ENCODE data around the gene WDTC1. TPM values are rescaled to one million over a fixed set of nuclear protein-coding genes. Genes with fewer than 3 reads are reported as not detected.

WDTC1 gene
- total RNA-seq, 1 experiment from 2014 or later, result 20.1 TPM

DNA sequence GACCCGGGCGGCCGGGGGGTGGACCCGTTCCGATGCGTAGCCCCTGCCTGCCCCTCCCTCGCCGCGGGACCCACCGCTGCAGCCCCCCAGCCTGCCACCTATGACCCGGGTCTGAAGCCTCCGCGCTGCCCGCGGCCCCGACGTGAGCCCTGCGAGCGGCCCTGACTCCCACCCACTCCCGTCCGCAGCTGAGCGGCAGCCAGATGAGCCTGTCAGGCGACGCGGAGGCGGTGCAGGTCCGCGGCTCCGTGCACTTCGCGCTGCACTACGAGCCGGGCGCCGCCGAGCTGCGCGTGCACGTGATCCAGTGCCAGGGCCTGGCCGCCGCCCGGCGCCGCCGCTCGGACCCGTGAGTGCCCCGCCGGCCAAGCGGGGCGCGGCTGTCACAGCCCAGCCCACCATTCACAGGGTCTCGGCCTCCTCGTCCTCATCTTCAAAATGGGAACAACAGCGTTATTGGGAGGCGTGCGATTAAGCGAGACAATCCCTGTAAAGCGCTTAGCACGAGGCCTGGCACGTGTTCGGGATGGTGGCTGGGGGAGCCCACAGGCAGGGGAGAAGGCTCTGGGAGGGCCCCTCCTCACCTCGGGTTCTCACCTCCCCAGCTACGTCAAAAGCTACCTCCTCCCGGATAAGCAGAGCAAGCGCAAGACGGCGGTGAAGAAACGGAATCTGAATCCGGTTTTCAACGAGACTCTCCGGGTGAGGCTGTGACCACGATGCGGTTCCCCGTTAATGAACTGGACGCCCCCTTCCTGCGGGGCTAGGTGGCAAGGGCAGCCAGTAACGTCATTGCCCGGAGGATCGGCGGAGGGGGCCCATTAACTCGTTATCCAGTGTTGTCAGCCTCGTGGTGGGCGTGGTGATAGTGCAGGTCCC lies 115.6 kb downstream of the WDTC1 start (continued):
- TF ChIP-seq, protein P1, sequence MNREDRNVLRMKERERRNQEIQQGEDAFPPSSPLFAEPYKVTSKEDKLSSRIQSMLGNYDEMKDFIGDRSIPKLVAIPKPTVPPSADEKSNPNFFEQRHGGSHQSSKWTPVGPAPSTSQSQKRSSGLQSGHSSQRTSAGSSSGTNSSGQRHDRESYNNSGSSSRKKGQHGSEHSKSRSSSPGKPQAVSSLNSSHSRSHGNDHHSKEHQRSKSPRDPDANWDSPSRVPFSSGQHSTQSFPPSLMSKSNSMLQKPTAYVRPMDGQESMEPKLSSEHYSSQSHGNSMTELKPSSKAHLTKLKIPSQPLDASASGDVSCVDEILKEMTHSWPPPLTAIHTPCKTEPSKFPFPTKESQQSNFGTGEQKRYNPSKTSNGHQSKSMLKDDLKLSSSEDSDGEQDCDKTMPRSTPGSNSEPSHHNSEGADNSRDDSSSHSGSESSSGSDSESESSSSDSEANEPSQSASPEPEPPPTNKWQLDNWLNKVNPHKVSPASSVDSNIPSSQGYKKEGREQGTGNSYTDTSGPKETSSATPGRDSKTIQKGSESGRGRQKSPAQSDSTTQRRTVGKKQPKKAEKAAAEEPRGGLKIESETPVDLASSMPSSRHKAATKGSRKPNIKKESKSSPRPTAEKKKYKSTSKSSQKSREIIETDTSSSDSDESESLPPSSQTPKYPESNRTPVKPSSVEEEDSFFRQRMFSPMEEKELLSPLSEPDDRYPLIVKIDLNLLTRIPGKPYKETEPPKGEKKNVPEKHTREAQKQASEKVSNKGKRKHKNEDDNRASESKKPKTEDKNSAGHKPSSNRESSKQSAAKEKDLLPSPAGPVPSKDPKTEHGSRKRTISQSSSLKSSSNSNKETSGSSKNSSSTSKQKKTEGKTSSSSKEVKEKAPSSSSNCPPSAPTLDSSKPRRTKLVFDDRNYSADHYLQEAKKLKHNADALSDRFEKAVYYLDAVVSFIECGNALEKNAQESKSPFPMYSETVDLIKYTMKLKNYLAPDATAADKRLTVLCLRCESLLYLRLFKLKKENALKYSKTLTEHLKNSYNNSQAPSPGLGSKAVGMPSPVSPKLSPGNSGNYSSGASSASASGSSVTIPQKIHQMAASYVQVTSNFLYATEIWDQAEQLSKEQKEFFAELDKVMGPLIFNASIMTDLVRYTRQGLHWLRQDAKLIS (CRISPR knock-in tag; IDR thresholded peaks at IDR 0.05; ENCODE audit: borderline replicate concordance), result no peak
- TF ChIP-seq, protein P2, sequence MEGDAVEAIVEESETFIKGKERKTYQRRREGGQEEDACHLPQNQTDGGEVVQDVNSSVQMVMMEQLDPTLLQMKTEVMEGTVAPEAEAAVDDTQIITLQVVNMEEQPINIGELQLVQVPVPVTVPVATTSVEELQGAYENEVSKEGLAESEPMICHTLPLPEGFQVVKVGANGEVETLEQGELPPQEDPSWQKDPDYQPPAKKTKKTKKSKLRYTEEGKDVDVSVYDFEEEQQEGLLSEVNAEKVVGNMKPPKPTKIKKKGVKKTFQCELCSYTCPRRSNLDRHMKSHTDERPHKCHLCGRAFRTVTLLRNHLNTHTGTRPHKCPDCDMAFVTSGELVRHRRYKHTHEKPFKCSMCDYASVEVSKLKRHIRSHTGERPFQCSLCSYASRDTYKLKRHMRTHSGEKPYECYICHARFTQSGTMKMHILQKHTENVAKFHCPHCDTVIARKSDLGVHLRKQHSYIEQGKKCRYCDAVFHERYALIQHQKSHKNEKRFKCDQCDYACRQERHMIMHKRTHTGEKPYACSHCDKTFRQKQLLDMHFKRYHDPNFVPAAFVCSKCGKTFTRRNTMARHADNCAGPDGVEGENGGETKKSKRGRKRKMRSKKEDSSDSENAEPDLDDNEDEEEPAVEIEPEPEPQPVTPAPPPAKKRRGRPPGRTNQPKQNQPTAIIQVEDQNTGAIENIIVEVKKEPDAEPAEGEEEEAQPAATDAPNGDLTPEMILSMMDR (IDR thresholded peaks at IDR 0.05), result no peak
- TF ChIP-seq CREM (CRISPR knock-in tag; IDR thresholded peaks at IDR 0.05) (peak; percentile 62; the same call in 1 of the 2 replicates), TP53 (CRISPR knock-in tag; IDR thresholded peaks at IDR 0.05) (peak; percentile 94), TEAD1 (CRISPR knock-in tag; IDR thresholded peaks at IDR 0.05) (peak; percentile 97), JAZF1 (CRISPR knock-in tag; IDR thresholded peaks at IDR 0.05) (no peak), ZNF263 (CRISPR knock-in tag; IDR thresholded peaks at IDR 0.05; ENCODE audit: low read depth) (peak; percentile 75), ATF1 (CRISPR knock-in tag; IDR thresholded peaks at IDR 0.05) (peak; percentile 77), ZNF416 (CRISPR knock-in tag; IDR thresholded peaks at IDR 0.05) (no peak), ESRRA (CRISPR knock-in tag; IDR thresholded peaks at IDR 0.05; ENCODE audit: borderline replicate concordance) (peak; percentile 84; the same call in 1 of the 2 replicates)
- TF ChIP-seq, protein P3, sequence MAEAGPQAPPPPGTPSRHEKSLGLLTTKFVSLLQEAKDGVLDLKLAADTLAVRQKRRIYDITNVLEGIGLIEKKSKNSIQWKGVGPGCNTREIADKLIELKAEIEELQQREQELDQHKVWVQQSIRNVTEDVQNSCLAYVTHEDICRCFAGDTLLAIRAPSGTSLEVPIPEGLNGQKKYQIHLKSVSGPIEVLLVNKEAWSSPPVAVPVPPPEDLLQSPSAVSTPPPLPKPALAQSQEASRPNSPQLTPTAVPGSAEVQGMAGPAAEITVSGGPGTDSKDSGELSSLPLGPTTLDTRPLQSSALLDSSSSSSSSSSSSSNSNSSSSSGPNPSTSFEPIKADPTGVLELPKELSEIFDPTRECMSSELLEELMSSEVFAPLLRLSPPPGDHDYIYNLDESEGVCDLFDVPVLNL (CRISPR knock-in tag; IDR thresholded peaks at IDR 0.05; ENCODE audit: borderline replicate concordance, low read depth), result peak; percentile 84; the same call in 1 of the 2 replicates
- TF ChIP-seq, protein P4, sequence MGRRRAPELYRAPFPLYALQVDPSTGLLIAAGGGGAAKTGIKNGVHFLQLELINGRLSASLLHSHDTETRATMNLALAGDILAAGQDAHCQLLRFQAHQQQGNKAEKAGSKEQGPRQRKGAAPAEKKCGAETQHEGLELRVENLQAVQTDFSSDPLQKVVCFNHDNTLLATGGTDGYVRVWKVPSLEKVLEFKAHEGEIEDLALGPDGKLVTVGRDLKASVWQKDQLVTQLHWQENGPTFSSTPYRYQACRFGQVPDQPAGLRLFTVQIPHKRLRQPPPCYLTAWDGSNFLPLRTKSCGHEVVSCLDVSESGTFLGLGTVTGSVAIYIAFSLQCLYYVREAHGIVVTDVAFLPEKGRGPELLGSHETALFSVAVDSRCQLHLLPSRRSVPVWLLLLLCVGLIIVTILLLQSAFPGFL (CRISPR knock-in tag; IDR thresholded peaks at IDR 0.05; ENCODE audit: borderline replicate concordance), result no peak
- TF ChIP-seq, protein P5, sequence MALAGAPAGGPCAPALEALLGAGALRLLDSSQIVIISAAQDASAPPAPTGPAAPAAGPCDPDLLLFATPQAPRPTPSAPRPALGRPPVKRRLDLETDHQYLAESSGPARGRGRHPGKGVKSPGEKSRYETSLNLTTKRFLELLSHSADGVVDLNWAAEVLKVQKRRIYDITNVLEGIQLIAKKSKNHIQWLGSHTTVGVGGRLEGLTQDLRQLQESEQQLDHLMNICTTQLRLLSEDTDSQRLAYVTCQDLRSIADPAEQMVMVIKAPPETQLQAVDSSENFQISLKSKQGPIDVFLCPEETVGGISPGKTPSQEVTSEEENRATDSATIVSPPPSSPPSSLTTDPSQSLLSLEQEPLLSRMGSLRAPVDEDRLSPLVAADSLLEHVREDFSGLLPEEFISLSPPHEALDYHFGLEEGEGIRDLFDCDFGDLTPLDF (CRISPR knock-in tag; IDR thresholded peaks at IDR 0.05), result no peak
- TF ChIP-seq, protein P6, sequence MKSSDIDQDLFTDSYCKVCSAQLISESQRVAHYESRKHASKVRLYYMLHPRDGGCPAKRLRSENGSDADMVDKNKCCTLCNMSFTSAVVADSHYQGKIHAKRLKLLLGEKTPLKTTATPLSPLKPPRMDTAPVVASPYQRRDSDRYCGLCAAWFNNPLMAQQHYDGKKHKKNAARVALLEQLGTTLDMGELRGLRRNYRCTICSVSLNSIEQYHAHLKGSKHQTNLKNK (CRISPR knock-in tag; IDR thresholded peaks at IDR 0.05), result no peak
- TF ChIP-seq, protein P7, sequence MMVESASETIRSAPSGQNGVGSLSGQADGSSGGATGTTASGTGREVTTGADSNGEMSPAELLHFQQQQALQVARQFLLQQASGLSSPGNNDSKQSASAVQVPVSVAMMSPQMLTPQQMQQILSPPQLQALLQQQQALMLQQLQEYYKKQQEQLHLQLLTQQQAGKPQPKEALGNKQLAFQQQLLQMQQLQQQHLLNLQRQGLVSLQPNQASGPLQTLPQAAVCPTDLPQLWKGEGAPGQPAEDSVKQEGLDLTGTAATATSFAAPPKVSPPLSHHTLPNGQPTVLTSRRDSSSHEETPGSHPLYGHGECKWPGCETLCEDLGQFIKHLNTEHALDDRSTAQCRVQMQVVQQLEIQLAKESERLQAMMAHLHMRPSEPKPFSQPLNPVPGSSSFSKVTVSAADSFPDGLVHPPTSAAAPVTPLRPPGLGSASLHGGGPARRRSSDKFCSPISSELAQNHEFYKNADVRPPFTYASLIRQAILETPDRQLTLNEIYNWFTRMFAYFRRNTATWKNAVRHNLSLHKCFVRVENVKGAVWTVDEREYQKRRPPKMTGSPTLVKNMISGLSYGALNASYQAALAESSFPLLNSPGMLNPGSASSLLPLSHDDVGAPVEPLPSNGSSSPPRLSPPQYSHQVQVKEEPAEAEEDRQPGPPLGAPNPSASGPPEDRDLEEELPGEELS (CRISPR knock-in tag; IDR thresholded peaks at IDR 0.05), result peak; percentile 96
- TF ChIP-seq, protein P8, sequence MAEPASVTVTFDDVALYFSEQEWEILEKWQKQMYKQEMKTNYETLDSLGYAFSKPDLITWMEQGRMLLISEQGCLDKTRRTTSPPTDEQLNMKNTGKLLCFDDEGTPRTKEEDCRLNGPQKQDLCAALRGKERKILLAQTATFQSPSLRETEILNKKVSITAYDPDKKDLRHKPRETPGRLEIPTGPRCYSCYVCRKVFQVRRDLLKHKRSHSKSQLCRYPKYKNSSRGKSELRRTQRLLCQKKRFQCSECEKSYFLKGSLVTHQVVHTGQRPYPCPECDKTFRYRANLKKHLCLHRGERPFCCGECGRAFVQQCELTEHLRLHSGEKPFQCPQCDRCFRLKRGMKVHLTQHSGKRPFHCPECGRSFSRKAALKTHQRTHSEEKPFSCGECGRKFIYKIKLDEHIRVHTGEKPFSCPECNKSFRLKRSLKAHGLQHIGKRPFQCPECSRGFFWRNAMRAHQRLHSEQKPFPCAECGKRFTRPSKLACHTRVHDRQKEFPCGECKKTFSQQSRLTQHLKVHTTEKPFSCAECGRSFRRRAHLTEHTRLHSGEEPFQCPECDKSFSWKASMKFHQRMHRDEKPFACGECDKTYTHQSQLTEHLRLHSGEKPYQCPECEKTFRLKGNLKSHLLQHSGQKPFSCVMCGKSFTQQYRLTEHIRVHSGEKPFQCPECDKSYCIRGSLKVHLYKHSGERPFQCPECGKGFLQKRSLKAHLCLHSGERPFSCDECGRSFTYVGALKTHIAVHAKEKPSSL (CRISPR knock-in tag; conservative IDR thresholded peaks at IDR 0.05), result no peak
